GM21529 (cell line): Measurements from ENCODE around the gene CCR2.
"Not testable (repeated sequence)": the region's sequence is repeated elsewhere in the genome, so short reads cannot be mapped to it uniquely, and the experiment has no call there.

Experiments used
- ATAC-seq: cut with Tn5 transposase; IDR thresholded peaks from one replicate; pipeline ENCODE4 v1.9.1; 2021; ENCODE audit not compliant: unreplicated experiment

Gene CCR2

GRCh38 chr3:46400846-46401245 is 46.9 kb downstream of the CCR2 start:
- ATAC-seq, result no peak

GRCh38 chr3:46401579-46401978 is 47.7 kb downstream of the CCR2 start:
- ATAC-seq, result no peak

GRCh38 chr3:46402902-46403301 is 49.0 kb downstream of the CCR2 start:
- ATAC-seq, result not testable (repeated sequence)

- ATAC-seq, result no peak
Observed at GRCh38 chr3:46405301-46406019, 51.5 kb downstream of the CCR2 start.

GRCh38 chr3:46406443-46406787 is 52.5 kb downstream of the CCR2 start:
- no peak for ATAC-seq

- ATAC-seq, result no peak
Observed at GRCh38 chr3:46406788-46407611, 53.1 kb downstream of the CCR2 start, which contains the start of the genes CCR5AS and CCRL2. TSS of gene CCR5AS (minus strand) at chr3:46407066. TSS of gene CCRL2 (plus strand) at chr3:46407259. CDS start at chr3:46408080, 821 bp downstream.

GRCh38 chr3:46407970-46408369 is 54.1 kb downstream of the CCR2 start:
- no peak for ATAC-seq

GRCh38 chr3:46408853-46409252 is 54.9 kb downstream of the CCR2 start:
- no peak for ATAC-seq

- no peak for ATAC-seq
Observed at GRCh38 chr3:46409739-46410489, 56.0 kb downstream of the CCR2 start.
